ENCODE results near the gene MAJIN.
"Not testable (repeated sequence)": the region's sequence is repeated elsewhere in the genome, so short reads cannot be mapped to it uniquely, and the experiment has no call there.

Gene MAJIN

GRCh38 chr11:64990222-64990923 lies 18.5 kb upstream of the MAJIN start:
- DNase-seq (ENCODE audit: low read depth), result no peak

- no peak for DNase-seq (ENCODE audit: low read depth)
Measured at GRCh38 chr11:64989416-64989815, 17.5 kb upstream of the MAJIN start.

GRCh38 chr11:64987998-64988854 lies 16.3 kb upstream of the MAJIN start:
- DNase-seq (ENCODE audit: low read depth), result no peak

GRCh38 chr11:64983339-64983738 lies 11.4 kb upstream of the MAJIN start:
- DNase-seq (ENCODE audit: low read depth), result not testable (repeated sequence)

GRCh38 chr11:64976651-64977050 lies 4.7 kb upstream of the MAJIN start:
- no peak for DNase-seq (ENCODE audit: low read depth)

GRCh38 chr11:64974124-64974523 lies 2.2 kb upstream of the MAJIN start:
- DNase-seq (ENCODE audit: low read depth), result no peak

- DNase-seq (ENCODE audit: low read depth), result no peak
Measured at GRCh38 chr11:64970731-64971151, 1.2 kb downstream of the MAJIN start.

- no peak for DNase-seq (ENCODE audit: low read depth)
Measured at GRCh38 chr11:64969209-64969608, 2.7 kb downstream of the MAJIN start.

GRCh38 chr11:64967375-64967774 lies 4.5 kb downstream of the MAJIN start:
- DNase-seq (ENCODE audit: low read depth), result no peak

GRCh38 chr11:64963072-64963631 lies 8.8 kb downstream of the MAJIN start:
- DNase-seq (ENCODE audit: low read depth), result no peak

GRCh38 chr11:64960719-64961118 lies 11.2 kb downstream of the MAJIN start:
- DNase-seq (ENCODE audit: low read depth), result no peak

- no peak for DNase-seq (ENCODE audit: low read depth)
Measured at GRCh38 chr11:64959498-64959897, 12.4 kb downstream of the MAJIN start.

- no peak for DNase-seq (ENCODE audit: low read depth)
Measured at GRCh38 chr11:64954201-64954600, 17.7 kb downstream of the MAJIN start.

- no peak for DNase-seq (ENCODE audit: low read depth)
Measured at GRCh38 chr11:64951529-64951928, 20.4 kb downstream of the MAJIN start.

GRCh38 chr11:64947208-64947814 lies 24.6 kb downstream of the MAJIN start:
- DNase-seq (ENCODE audit: low read depth), result no peak

- no peak for DNase-seq (ENCODE audit: low read depth)
Measured at GRCh38 chr11:64936539-64936938, 35.4 kb downstream of the MAJIN start.

- no peak for DNase-seq (ENCODE audit: low read depth)
Measured at GRCh38 chr11:64935359-64936081, 36.4 kb downstream of the MAJIN start, which contains the start of gene GPHA2. GPHA2 (minus strand) TSS chr11:64935893; CDS start chr11:64935460, 433 bp downstream.

- DNase-seq (ENCODE audit: low read depth), result no peak
Measured at GRCh38 chr11:64934682-64935358, 37.1 kb downstream of the MAJIN start.

GRCh38 chr11:64933935-64934681 lies 37.8 kb downstream of the MAJIN start:
- DNase-seq (ENCODE audit: low read depth), result no peak

GRCh38 chr11:64933213-64933934 lies 38.5 kb downstream of the MAJIN start:
- no peak for DNase-seq (ENCODE audit: low read depth)
